ENCODE data around the gene GALNT1.

GALNT1 gene

GRCh38 chr18:35732636-35733035 lies 151.1 kb downstream of the GALNT1 start:
- no peak overlapping the region for H3K27ac Mint-ChIP-seq
- no peak for DNase-seq

GRCh38 chr18:35733408-35733807 lies 151.9 kb downstream of the GALNT1 start:
- DNase-seq: no peak
- no peak overlapping the region for H3K27ac Mint-ChIP-seq
- TF ChIP-seq CTCF (IDR thresholded peaks at IDR 0.05): no peak
- no peaks in the 10 kb centered on the region for H3K36me3 Mint-ChIP-seq (ENCODE audit: low read depth)
- H3K9me3 Mint-ChIP-seq: peaks cover 43% of the 10 kb centered on the region
- H3K27me3 Mint-ChIP-seq (ENCODE audit: low read depth, poor library complexity): peaks cover 9% of the 10 kb centered on the region
- peaks cover 43% of the 10 kb centered on the region for H3K4me1 Mint-ChIP-seq
- H3K4me3 Mint-ChIP-seq: no peak overlapping the region

More at GRCh38 chr18:35732636-35733035, 151.1 kb downstream of the GALNT1 start:
- no peak overlapping the region for H3K4me3 Mint-ChIP-seq
- no peaks in the 10 kb centered on the region for H3K36me3 Mint-ChIP-seq (ENCODE audit: low read depth)
- peaks cover 43% of the 10 kb centered on the region for H3K4me1 Mint-ChIP-seq
- H3K9me3 Mint-ChIP-seq: peaks cover 39% of the 10 kb centered on the region
- peaks cover 12% of the 10 kb centered on the region for H3K27me3 Mint-ChIP-seq (ENCODE audit: low read depth, poor library complexity)
- TF ChIP-seq CTCF (IDR thresholded peaks at IDR 0.05): no peak

- no peaks in the 10 kb centered on the region for H3K36me3 Mint-ChIP-seq (ENCODE audit: low read depth)
- no peak overlapping the region for H3K4me3 Mint-ChIP-seq
- H3K27ac Mint-ChIP-seq: no peak overlapping the region
- H3K9me3 Mint-ChIP-seq: peaks cover 34% of the 10 kb centered on the region
- peaks cover 20% of the 10 kb centered on the region for H3K4me1 Mint-ChIP-seq
- DNase-seq: no peak
- H3K27me3 Mint-ChIP-seq (ENCODE audit: low read depth, poor library complexity): peaks cover 7% of the 10 kb centered on the region
- TF ChIP-seq CTCF (IDR thresholded peaks at IDR 0.05): no peak
These were observed 155.2 kb downstream of the GALNT1 start for GRCh38 chr18:35736696-35737095.

- Mint-ChIP-seq H3K4me1 (no peaks in the 10 kb centered on the region), H3K4me3 (no peak overlapping the region), H3K36me3 (ENCODE audit: low read depth) (no peaks in the 10 kb centered on the region), H3K27me3 (ENCODE audit: low read depth, poor library complexity) (peaks cover 7% of the 10 kb centered on the region), H3K9me3 (peaks cover 24% of the 10 kb centered on the region), H3K27ac (no peak overlapping the region)
- no peak for DNase-seq
- no peak for TF ChIP-seq CTCF (IDR thresholded peaks at IDR 0.05)
These were observed 158.2 kb downstream of the GALNT1 start for GRCh38 chr18:35739778-35740177.

- H3K27me3 Mint-ChIP-seq (ENCODE audit: low read depth, poor library complexity): peaks cover 9% of the 10 kb centered on the region
- TF ChIP-seq CTCF (IDR thresholded peaks at IDR 0.05): no peak
- H3K9me3 Mint-ChIP-seq: peaks cover 23% of the 10 kb centered on the region
- no peak overlapping the region for H3K27ac Mint-ChIP-seq
- H3K4me1 Mint-ChIP-seq: no peaks in the 10 kb centered on the region
- no peak overlapping the region for H3K4me3 Mint-ChIP-seq
- H3K36me3 Mint-ChIP-seq (ENCODE audit: low read depth): no peaks in the 10 kb centered on the region
- no peak for DNase-seq
These were observed 159.1 kb downstream of the GALNT1 start for GRCh38 chr18:35740656-35741055.

- Mint-ChIP-seq H3K4me3 (no peak overlapping the region), H3K27me3 (ENCODE audit: low read depth, poor library complexity) (peaks cover 16% of the 10 kb centered on the region), H3K9me3 (peaks cover 14% of the 10 kb centered on the region), H3K36me3 (ENCODE audit: low read depth) (no peaks in the 10 kb centered on the region), H3K27ac (no peak overlapping the region), H3K4me1 (peaks cover 11% of the 10 kb centered on the region)
- no peak for DNase-seq
- TF ChIP-seq CTCF (IDR thresholded peaks at IDR 0.05): no peak
These were observed 162.4 kb downstream of the GALNT1 start for GRCh38 chr18:35743916-35744315.

Measured in nephron progenitor cell (in vitro differentiated cells).